ENCODE data around the gene APC2.

The APC2 gene

DNA sequence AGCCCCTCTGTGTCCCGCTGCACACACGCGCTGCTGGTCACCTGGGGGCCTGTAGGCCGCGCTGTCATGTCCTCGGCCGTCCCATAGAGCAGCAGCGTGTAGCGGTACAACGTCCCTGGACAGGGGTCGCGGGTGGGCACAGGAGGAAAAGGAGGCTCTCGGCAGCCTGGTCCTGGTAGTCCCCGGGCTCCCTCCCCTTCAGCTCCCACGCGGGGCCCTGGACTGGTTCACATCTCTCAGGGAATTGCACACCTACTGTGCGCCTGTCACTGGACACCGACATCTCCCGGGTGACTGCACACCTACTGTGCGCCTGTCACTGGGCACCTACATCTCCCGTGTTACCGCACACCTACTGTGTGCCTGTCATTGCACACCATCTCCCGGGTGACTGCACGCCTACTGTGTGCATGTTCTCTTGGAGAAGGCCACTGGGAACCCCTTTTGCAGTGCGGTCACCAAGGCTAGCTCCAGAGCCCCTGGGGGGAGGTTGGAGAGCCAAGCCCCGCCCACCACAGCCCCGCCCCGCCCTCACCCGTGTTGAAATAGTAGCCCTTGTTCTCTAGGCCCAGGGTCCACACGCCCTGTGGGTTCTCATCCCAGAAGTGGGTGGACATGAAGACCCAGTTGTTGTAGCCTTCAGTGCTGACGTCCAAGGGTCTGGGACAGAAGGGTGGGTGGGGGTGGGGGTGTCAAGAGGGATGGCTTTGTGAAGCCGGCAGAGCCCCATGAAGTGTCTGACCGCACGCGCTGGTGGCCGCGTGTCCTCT, 32.6 kb downstream of the APC2 start:
- DNase-seq, result no peak

DNA sequence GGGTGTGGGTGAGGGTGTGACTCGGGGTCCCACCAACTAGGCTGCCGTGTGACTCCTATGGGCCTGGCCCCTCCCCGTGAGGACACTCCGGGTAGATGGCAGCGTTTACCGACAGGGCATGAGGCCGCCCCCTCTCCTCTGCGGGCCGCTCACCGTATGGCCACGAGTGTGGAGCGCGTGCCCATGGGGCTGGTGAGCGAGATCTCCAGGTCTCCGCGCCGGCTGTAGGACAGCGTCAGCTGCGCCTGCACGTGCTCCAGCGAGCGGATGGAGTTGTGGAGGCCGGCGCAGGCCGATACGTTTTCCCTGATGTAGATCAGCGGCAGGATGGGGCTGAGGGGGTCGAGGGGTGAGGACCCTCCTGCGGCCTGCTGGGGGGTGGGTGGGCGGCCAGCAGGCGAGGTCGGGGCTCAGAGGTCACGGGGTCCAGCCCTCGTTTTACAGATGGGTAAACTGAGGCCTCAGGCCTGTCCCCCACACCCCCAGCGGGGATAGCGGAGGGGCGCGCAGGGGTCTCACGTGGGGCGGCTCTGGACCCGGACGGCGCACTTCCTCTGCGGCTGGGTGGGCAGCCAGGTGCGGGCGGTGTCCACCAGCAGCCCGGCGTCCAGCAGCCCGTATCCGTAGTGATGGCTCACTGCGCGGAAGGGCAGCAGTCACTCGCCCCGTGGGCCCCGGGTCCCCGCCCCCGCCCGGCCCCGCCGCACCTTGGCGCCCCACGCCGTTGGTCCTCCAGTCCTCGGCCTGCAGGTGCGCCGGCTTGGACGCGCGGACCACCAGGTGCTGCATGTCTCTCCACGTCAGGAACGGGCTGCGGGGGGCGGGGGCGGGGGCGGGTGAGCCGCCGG, 33.4 kb downstream of the APC2 start:
- DNase-seq, result no peak

DNA sequence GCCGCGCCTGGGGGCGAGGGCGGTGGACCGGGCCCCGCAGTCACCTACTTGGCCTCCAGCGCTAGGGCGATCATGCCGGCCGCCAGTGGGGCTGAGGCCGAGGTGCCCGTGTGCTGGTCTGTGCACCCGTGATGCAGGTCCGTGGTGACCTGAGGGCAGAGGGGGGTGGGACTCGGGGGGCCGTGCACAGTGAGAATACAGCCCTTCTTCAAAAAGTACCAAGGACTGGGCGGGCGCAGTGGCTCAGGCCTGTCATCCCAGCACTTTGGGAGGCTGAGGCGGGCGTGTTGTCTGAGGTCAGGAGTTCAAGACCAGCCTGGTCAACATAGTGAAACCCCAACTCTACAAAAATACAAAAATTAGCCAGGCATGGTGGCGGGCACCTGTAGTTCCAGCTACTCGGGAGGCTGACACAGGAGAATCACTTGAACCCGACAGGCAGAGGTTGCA, 34.1 kb downstream of the APC2 start:
- DNase-seq, result no peak

DNA sequence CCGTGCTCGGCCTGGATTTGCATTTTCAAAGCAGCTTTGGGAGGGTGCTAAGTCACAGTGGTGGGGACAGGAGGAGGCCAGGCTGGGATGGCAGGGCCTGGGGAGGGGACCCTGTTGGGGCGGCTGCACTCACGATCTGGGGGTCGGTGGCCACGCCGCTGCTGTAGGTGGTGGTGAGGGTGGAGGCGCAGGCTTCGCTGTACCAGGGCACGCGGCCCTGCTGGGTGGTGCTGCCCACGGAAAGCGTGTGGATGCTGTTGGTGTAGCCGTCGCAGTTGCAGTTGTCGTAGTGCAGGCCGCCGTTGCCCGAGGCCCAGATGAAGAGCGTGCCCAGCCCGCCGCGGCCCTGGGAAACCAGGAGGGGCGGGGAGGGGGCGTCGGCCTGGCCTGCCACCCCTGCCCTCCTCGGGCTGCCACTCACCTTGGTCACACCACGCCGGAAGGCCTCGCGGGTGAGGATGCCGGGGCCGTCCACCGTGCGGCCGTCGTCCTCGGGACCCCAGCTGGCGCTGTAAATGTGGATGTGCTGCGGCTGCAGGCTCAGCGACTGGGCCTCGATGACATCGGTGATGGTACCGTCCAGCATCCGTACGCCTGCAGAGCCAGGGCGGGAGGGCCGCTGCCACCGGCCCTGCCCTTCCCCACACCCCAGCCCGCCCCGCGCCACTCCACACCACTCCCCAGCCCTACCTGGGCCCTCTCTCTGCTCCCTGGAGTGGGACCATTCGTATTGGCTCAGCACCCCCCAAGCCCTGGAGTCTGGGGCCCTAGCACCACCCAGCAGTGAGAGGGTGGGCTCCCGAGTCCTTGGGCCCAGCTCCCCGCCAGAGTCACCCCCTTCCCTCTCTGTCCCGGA, 37.0 kb downstream of the APC2 start:
- DNase-seq, result no peak

DNA sequence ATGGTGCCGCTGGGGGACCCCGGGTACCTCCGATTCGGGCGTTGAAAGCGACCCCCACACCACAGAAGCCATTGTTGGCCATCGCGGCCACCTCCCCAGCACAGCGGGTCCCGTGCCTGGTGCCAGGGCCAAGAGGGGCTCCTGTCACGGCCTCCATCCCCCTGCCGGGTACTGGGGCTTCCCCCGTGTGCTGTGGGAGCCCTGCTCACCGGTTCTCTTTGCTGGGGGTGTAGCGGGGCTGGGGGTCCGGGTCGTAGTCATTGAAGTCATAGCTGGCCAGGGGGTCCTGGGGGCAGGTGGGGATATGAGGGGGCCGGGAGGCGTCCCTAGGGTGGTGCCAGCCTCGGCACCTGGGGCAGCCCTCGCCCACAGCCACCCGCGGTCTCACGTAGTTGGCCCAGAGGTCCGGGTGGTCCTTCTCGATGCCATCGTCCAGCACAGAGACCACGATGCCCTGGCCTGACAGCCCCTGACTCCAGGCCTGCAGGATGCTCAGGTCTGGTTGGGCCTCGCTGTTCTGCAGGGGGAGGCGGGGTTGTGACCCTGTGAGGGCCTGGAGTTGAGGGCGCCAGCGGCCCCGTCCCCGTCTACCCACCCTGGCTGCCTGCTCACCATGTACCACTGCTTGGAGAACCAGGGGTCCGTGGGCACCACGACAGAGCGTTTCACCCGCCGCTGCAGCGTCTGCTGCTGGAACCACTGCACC, 37.8 kb downstream of the APC2 start:
- no peak for DNase-seq

DNA sequence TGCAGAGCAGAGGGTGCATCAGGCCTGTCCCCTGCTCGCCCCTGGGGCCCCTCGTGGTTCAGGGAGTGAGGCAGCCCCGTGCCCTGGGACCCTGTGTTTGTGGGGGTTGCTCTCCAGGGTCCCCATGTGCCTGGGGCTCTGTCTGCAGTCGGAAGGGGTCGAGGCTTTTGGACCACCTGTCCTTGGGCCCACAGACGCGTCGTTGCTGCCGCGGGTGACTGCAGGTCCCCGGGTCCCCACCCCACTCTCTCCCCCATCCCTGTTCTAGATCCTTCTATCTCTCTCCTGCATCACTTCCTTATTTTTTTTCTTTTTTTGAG, 38.3 kb downstream of the APC2 start:
- no peak for DNase-seq

DNA sequence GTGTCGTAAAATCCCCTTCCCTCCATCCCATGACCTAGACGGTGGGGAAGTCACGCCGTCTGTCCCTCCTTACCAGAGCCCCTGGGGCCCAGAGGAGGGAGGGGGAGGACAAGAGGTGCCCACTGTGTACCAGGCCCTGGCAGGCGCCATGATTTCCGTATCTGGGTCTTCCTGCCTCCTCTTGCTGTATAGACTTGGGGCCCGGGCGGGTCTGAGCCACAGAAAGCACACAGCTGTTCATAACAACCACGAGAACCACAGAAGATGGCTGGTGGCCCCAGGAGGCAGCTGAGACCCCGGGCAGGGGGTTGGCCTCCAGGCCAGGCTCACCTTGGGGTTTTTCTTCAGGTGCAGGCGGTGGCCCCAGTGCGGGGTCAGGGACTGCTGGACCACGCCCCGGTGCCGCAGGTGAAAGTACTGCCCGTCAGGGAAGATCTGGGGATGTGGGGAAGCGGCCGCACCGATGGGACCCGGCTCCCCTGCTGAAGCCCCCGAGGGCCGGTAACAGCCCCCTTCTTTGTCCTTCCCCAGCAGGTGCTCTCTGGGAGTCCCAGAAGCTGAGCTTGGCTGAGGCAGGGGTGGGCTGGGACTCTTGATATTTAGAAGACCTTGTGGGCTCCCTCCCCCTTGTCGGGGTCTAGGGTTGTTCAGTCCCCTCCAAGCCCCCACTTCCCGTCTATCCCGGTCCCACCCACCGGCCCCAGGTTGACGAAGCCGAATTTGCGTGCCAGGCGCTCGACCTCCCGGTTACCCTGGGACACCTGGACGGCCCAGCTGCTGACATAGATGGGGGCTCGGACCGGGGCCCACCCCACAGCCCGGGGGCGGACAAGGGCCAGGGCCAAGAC, 39.8 kb downstream of the APC2 start:
- DNase-seq, result no peak

DNA sequence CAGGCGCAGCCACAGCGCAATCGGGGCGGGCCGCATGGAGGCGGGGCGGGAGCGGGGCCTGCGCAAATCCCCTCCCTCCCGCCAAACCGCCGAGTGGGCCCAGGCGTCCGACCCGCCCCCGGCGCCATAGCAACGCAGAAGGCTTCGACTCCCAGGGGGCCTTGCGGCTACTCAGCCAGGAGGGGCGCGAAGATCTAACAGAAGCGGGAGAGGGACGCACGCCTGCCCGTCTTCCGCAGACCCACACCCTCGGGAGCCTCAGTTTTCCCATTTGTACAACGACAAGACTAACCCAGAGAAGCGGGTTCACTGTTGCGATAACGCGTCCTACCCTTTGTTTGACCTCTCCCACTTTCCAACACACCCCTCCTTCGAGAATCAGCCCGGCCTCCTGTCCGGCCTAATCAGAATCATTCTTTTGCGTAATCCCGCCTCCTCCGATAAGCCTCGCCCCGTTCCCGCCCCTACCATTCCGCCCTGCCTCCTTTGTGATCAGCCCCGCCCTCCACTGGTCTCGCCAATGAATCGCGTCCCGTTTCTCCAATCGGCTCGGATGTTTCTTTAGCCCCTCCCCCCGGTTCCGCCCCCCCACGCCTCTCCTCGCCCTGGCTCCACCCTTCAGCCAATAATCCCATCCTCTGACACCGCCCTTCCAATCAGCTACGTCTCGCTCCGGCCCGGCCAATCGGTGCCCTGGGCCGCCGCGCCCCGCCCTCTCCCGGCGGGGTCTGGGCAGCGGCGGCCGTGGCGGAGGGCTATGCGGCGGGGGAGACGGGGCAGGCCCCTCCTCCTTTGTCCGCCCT, 40.6 kb downstream of the APC2 start, which contains the start of gene PCSK4:
Gene PCSK4 (minus strand): TSS at position 40 of the 803 bp plus-strand sequence. CDS start 4 bp downstream, at position 36.
- peak; percentile 96 for DNase-seq

DNA sequence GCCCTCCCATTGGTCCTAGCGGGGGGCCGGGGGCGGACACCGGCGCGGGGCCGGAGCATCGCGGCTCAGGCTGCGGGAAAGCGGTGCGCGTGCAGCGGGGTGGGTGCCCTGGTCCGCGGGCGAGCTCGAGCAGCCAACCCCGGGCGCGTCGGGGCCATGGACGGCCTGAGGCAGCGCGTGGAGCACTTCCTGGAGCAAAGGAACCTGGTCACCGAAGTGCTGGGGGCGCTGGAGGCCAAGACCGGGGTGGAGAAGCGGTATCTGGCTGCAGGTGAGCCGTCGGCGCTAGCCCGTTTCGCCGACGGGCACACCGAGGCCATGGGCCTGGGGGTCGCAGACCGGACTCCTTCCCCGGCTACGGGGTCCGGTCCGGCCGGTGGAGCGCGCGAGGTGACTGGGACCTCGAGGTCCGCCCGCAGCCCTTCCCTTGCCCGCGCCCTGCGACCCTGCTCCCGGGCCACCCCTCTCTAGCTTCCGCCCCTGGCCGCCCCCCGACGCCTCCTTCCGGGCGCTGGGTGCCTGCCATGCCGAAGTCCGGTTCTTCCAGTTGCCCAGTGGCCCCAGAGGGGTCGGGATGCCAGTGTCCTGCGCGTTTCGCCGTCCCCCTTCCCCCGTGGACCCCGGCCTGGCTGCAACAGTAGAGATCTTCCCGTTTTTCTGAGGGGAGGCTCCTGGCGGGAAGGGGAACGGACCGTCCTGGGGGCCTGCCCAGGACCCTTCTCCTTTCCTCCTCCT, 41.4 kb downstream of the APC2 start, which contains the start of gene REEP6:
Gene REEP6 (plus strand): TSS at position 68 of the 735 bp plus-strand sequence. CDS start 89 bp downstream, at position 157.
- DNase-seq, result no peak

DNA sequence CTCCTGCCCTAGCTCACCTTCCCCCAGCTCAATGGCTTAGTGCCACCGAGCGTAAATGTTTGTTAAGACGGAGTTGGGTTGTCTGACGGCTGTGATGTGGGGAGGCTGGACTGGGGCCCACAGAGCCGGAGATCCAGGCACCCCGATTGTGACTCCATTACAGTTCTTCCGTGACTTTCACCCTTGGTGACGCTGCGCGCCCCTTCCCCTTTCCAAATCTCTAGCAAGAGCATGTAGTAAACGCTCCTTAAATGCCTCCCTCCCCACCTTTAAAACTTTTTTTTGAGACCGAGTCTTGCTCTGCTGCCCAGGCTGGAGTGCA, 41.9 kb downstream of the APC2 start:
- DNase-seq, result no peak

DNA sequence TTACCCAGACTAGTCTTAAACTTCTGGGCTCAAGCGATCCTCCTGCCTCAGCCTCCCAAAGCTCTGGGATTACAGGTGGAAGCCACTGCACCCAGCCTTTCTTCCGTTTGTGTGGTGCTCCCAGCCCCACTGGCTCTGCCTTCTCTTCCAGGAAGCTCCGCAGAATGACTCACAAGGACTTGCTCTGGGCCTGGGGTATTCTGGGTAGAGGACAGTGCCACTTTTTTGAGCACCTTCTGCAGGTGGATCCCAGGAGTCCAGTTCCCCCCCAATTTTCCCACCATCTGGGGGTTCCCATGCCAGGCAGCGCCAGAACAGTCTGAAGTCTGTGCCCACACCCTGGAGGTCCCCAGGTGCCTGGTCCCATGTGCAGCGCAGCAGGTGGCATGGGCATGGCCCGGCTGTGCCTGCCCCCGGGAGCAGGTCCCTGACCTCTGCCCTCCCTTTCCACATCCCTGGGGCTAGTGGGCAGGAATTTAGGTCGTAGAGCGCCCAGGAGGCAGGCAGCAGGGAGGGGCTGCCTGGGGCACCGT, 42.6 kb downstream of the APC2 start:
- no peak for DNase-seq

DNA sequence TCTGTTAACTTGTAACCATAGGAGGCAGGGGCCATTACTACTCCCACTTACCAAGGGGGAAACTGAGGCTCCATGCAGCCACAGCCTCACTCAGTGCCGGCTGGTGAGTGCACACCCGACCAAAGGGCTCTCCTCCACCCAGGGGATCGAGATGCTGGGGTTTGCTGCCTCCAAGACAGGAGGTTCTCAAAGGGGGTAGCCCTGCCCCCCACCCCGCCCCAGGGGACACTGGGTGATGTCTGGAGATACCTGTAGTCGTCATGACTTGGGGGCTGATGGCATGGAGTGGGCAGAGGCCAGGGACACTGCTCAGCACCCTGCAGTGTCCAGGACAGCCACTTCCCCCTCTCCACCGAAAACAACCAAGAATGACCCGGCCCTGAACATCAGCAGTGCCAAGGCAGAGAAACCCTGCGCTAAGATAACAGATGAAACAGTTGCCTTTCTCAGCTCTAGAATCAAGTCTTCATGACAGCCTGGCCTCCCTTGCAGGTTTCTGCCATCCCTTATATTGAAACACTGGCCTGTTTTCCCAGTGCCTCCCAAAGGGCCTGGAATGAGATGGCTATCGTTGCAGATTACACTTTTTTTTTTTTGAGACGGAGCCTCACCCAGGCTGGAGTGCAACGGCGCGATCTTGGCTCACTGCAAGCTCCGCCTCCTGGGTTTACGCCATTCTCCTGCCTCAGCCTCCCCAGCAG, 44.3 kb downstream of the APC2 start:
- DNase-seq, result no peak

DNA sequence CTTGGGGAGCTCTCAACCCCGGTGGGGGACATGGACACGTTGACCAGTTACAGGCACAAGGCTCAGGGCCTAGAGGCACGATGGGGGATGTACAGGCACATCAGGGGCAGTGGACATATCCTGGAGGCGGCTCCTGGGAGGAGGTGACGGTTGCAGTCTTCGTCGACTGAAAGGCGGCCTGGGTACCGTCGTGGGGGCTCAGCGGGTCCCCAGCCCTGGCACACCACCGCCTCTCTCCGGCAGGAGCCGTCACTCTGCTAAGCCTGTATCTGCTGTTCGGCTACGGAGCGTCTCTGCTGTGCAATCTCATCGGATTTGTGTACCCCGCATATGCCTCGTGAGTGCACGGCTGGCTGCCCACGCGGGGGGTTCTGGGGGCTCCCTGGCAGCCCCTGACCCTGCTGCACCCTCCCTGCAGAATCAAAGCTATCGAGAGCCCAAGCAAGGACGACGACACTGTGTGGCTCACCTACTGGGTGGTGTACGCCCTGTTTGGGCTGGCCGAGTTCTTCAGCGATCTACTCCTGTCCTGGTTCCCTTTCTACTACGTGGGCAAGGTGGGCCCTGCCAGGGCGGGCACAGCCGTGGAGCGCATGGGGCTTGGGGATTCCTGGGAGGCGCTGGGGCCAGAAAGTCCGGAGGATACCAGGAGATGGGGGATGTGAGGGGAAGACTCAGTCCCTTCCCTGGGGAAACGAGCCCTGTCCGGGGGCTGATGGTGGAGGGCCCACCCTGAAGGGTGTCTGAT, 45.3 kb downstream of the APC2 start:
- DNase-seq, result no peak

DNA sequence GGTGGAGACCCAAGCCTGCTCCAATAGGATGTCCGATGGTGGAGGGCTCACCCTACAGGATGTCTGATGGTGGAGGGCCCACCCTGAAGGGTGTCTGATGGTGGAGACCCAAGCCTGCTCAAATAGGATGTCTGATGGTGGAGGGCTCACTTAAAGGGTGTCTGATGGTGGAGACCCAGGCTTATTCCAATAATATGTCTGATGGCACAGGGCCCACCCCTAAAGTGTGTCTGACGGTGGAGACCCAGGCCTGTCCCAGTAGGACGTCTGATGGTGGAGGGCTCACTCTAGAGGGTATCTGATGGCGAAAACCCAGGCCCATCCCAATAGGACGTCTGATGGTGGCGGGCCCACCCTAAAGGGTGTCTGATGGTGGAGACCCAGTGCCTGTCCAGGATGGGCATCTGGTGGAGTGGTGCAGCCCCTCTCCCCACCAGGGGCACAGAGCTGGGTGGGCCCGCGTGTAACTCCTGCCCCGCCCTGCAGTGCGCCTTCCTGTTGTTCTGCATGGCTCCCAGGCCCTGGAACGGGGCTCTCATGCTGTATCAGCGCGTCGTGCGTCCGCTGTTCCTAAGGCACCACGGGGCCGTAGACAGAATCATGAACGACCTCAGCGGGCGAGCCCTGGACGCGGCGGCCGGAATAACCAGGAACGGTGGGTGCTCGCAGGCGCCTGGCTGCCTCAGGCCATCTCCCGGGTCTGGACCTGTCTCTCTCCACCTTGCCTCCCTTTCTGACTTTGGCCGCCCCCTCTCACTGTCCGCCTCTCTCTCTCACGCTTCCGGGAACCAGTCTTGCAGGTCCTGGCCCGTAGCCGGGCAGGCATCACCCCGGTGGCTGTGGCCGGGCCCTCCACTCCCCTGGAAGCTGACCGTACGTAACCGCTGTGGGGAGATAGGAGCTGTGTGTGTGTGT, 46.1 kb downstream of the APC2 start:
- no peak for DNase-seq

DNA sequence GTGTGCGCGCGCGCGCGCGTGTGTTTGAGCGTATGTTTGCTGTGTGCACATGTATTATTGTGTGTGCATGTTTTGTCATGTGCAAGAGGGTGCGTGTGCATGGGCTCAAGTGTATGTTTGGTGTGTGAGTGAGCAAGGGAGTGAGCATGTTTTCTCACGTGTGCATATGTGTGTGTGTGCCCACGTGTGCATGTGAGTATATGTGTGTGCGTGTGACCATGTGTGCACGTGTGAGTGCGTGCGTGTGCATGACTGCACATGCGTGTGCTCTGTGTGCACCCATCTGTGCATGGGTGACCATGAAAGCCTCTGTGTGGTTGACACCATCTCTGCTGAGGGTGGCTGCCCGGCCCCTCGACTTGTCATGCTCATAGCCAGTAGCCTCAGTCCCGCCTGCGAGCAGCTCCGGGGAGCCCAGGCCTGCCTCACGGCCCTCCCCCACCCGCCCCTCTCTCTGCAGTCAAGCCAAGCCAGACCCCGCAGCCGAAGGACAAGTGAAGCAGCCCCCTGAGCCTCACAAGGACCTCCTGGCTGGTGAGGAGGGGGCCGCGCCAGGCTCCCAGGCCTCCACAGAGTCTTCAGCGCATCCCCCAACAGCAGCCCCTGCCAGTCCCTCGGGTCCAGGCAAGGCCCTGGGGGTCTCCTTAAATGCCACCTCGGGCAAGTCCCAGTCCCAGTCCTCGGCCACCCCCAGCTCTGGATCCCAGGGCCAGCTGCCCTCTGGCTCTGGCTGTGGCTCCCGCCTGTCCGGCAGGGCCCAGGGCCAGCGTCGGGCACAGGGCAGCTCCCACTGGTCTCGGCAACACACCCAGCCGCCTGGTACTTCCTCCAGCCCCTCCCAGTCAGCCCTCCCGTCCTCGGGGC, 47.0 kb downstream of the APC2 start:
- no peak for DNase-seq

DNA sequence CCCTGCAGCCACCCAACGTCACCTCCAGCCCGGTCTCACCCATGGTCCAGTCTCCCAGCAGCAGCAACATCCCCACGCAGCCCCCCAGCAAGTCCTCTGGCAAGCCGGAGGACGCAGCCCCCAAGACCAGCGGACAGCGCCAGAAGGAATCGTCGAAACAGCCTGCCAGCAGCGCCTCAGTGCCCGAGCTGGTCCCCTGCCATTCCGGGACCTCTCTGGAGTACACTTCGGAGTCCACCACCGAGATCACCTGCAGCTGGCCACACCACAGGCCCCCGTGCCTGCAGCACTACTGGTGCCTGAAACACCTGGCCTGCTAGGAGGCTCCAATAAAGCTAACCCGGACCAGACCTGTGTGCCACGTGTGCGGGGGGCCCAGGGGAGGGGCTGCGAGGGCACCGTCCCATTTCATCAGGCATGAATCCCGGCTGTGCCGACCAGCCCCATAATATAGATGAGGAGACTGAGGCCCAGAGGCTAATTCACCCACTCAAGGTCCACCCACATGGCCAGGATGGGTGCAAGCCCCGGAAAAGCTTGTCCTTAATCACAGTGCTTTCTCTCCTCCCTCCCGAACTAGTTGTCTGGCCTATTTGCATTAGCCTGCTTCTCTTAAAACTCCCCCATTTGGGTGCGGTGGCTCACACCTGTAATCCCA, 47.8 kb downstream of the APC2 start:
- no peak for DNase-seq
